BJ (cell line): Measurements from ENCODE around the gene CLCA1. TPM values are rescaled to one million over a fixed set of nuclear protein-coding genes. Genes with fewer than 3 reads are reported as not detected.

Experiments
- CTCF ChIA-PET: fragments of 350-600 bp; formaldehyde crosslinking; extraction: SDS; loops from one replicate; lab custom pipeline; 2021; ENCODE audit warnings: antibody characterized with exemption, inconsistent platforms; lab: Yijun Ruan, JAX
- POLR2A ChIA-PET: fragments of 300-600 bp; sonication (Branson Sonifier 250); formaldehyde crosslinking; extraction: SDS; loops from one replicate; lab custom pipeline; 2021; ENCODE audit warnings: antibody characterized with exemption; lab: Charles Lee
- DNase-seq: peaks from one replicate; pipeline ENCODE4 v3.0.0-alpha.2; 2011; ENCODE audit warnings: low read depth
- H3K27me3 ChIP-seq: 2 replicates; pipeline ENCODE4 v1.6.0; 2011; ENCODE audit warnings: low read length; ENCODE audit not compliant: control insufficient read depth, insufficient read depth
- H3K36me3 ChIP-seq: 2 replicates; pipeline ENCODE4 v1.5.1; 2011; ENCODE audit warnings: low read length; ENCODE audit not compliant: control insufficient read depth, insufficient read depth
- H3K4me3 ChIP-seq: 2 replicates; pipeline ENCODE4 v1.5.1; 2011; ENCODE audit warnings: low read depth, mild to moderate bottlenecking, control low read depth, low read length
- polyA plus RNA-seq: library from polyadenylated mRNA; depleted of rRNA; stranded (reverse); fragments of >200 nt; gene quantifications from 2 replicates; pipeline ENCODE4 v1.2.3, GENCODE V29; 2011
- TF ChIP-seq, protein P1 (sequence below): IDR thresholded peaks from 2 replicates; pipeline ENCODE4 v1.5.1; 2011; ENCODE audit warnings: low read depth, mild to moderate bottlenecking, control low read depth, inconsistent platforms, low read length, moderate library complexity; ENCODE audit not compliant: insufficient read depth

The CLCA1 gene
- polyA plus RNA-seq, 1 experiment = not detected

DNA sequence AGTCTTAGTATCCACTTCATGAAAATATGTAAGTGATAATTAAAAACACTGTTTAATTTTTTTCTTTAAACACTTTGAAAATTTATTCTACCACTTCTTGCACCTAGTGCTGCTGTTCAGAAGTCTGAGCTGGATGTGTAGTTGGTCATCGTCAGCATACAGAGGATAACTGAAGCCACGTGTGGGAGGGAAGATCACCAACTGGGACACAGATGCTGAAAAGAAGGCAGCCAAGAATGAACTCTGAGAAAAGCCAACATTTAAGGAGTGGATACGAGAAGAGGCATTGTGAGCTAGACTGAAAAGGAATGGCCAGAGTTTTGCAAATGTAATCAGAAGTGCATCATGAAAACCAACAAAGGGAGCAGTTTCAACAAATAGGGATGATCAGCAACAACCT is 53.5 kb downstream of the CLCA1 start:
- Histone ChIP-seq H3K36me3 (no peaks in the 10 kb centered on the region), H3K4me3 (no peak overlapping the region), H3K27me3 (no peaks in the 10 kb centered on the region)
- no peak for DNase-seq
- TF ChIP-seq, protein P1, sequence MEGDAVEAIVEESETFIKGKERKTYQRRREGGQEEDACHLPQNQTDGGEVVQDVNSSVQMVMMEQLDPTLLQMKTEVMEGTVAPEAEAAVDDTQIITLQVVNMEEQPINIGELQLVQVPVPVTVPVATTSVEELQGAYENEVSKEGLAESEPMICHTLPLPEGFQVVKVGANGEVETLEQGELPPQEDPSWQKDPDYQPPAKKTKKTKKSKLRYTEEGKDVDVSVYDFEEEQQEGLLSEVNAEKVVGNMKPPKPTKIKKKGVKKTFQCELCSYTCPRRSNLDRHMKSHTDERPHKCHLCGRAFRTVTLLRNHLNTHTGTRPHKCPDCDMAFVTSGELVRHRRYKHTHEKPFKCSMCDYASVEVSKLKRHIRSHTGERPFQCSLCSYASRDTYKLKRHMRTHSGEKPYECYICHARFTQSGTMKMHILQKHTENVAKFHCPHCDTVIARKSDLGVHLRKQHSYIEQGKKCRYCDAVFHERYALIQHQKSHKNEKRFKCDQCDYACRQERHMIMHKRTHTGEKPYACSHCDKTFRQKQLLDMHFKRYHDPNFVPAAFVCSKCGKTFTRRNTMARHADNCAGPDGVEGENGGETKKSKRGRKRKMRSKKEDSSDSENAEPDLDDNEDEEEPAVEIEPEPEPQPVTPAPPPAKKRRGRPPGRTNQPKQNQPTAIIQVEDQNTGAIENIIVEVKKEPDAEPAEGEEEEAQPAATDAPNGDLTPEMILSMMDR = no peak
- POLR2A ChIA-PET = no interaction called here
- CTCF ChIA-PET = interaction anchor here (1.4 kb wide), 1 partner anchor 35 kb away, joined by 3 read pairs; no protein-coding TSS in a partner anchor

DNA sequence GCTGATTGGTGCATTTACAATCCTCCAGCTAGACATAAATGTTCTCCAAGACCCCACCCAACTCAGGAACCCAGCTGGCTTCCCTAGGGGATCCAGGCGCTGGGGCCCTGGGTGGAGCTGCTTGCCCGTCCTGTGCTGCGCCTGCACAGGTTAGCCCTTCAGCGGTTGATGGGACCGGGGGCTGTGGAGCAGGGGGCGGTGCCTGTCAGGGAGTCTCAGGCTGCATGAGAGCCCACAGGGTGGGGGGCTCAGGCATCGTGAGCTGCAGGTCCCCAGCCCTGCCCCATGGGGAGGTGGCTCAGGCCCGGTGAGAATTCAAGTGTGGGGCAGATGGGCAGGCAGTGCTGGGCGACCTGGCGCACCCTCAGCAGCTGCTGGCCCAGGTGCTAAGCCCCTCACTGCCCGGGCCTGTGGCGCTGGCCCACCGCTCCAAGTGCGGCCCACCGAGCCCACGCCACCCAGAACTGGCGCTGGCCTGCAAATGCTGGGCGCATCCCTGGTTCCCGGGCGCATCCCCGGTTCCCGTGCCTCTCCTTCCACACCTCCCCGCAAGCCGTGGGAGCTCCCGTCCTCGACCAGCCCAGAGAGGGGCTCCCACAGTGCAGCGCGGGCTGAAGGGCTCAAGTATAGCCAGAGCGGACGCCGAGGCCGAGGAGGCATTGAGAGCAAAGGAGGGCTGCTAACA is 55.1 kb downstream of the CLCA1 start:
- Histone ChIP-seq H3K36me3 (no peaks in the 10 kb centered on the region), H3K4me3 (no peak overlapping the region), H3K27me3 (no peaks in the 10 kb centered on the region; the same call in 1 of the 2 replicates)
- TF ChIP-seq, protein P1 = no peak
- ChIA-PET POLR2A (no interaction called here), CTCF (no interaction called here)
- DNase-seq = no peak

DNA sequence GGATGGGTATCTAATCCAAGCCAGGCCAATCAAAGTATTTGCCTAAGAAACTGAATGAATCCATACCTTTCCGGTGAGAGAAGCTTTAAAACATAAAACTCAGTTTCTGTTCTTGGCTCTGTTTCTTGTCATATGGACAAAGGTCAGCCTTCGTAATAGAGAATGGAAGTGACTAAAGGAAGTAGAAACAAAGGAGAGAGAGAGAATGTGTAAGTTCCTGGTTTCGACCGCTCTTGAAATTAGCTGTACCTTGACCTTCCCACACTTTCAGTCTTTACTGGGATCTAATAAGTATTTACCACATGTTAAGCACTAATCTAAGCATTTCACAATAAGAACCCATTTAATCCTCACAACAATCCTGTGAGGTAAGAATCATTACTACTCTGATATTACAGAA is 58.6 kb downstream of the CLCA1 start:
- CTCF ChIA-PET = no interaction called here

DNA sequence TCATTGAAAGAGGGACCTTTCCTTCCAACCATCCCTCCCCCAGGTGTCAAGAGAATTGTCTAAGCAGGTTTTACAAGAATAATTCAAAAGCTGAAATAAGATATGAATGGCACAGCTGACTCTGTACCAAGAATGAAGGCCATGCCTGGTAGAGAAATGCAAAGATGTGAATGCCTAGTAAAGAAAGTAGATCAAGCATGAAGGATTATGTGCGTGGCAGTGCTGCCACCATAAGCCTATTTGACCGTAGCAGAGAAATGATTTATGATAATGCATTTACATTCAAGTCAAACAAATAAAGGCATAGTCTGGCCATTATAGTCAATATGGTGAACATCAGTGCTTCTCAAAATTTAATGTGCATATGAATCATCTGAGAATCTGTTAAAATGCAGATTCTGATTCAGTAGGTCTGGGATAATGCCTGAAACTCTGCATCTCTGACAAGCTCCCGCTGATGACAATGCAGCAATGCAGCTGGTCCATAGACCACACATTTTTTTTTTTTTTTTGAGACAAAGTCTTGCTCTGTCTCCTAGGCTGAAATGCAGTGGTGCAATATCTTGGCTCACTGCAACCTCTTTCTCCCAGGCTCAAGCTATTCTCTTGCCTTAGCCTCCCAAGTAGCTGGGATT is 61.6 kb downstream of the CLCA1 start:
- TF ChIP-seq, protein P1 = no peak
- DNase-seq = no peak
- ChIA-PET POLR2A (no interaction called here), CTCF (no interaction called here)
- no peak overlapping the region for H3K4me3 ChIP-seq
- no peaks in the 10 kb centered on the region for H3K36me3 ChIP-seq
- H3K27me3 ChIP-seq = no peaks in the 10 kb centered on the region; the same call in 1 of the 2 replicates

More for the DNA sequence above, 58.6 kb downstream of the CLCA1 start:
- no peaks in the 10 kb centered on the region for H3K36me3 ChIP-seq
- DNase-seq = no peak
- TF ChIP-seq, protein P1 = no peak
- H3K4me3 ChIP-seq = no peak overlapping the region
- H3K27me3 ChIP-seq = no peaks in the 10 kb centered on the region; the same call in 1 of the 2 replicates
- POLR2A ChIA-PET = no interaction called here

DNA sequence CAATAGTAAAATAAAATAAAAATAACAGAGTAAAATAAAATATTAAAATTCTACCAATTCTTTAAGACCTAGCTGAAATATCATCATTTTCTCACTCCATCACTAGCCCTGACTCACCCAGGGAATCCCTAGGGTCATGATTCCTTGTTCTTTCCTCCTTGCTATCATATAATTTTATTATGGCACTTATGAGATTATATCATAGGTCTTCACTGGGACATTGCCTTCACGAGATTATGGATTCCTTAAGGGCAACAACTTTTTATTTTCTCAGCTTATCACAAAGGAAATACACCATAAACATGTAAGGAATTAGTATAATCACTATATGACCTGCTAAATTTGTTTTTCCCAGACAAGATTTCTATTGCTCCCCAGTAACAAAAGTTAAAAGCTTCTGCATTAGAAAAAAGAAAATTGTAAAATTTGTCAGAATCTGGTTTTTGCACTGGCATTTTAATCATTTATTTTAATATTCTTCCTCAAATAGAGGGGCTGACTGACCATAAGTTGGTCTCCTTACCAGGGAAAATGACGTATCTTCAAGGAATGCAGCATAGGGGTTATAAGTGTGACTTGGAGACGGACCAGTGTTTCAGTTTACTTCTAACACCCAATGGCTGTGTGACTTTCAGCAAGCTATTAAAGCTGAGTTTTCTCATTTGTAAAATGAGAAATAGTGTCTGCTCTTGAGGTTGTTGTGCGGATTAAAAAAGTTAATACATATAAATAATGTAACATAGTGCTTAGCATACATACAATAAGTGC is 69.4 kb downstream of the CLCA1 start:
- DNase-seq = no peak
- ChIA-PET POLR2A (no interaction called here), CTCF (no interaction called here)
- Histone ChIP-seq H3K36me3 (no peaks in the 10 kb centered on the region), H3K27me3 (no peaks in the 10 kb centered on the region), H3K4me3 (no peak overlapping the region)
- TF ChIP-seq, protein P1 = no peak
